ENCODE data around the gene DNAJC21.
A peak's percentile ranks its signal among the peaks of the same experiment; 100 is the strongest.

DNAJC21 gene

GRCh38 chr5:34926318-34926888 is 3.0 kb upstream of the DNAJC21 start:
- Histone ChIP-seq H3K9me3 (replicated peaks in 1 of 2; ENCODE audit: control insufficient read depth in 2 of 2, insufficient read depth in 1 of 2, low read depth in 1 of 2, low read length in 2 of 2) (no peaks in the 10 kb centered on the region), H3K4me1 (ENCODE audit: control insufficient read depth in 2 of 2, insufficient read depth in 1 of 2, low read depth in 1 of 2, low read length in 2 of 2) (peaks cover 3 to 6% of the 10 kb centered on the region in 2 donors), H3K14ac (ENCODE audit: low read length) (no peak overlapping the region), H4K8ac (ENCODE audit: low read depth, low read length) (no peak overlapping the region), H3K4me3 (ENCODE audit: low read length in 2 of 2) (no peak overlapping the region), H2BK5ac (ENCODE audit: low read length) (no peak overlapping the region), H2AFZ (ENCODE audit: low read length) (no peak overlapping the region), H3K9ac (ENCODE audit: low read depth, low read length, poor library complexity) (no peak overlapping the region), H3K23ac (ENCODE audit: low read depth, low read length, poor library complexity) (no peak overlapping the region), H3K79me1 (ENCODE audit: low read depth, low read length) (no peaks in the 10 kb centered on the region), H3K36me3 (replicated peaks in 1 of 2; ENCODE audit: control insufficient read depth in 2 of 2, insufficient read depth in 2 of 2, low read length in 2 of 2) (peaks cover 9 to 67% of the 10 kb centered on the region in 2 donors), H2AK5ac (ENCODE audit: low read depth, low read length) (no peak overlapping the region), H3K18ac (ENCODE audit: low read length) (no peak overlapping the region), H3K27ac (replicated peaks; ENCODE audit: low read length) (no peak overlapping the region), H4K91ac (ENCODE audit: low read depth, low read length, poor library complexity) (no peak overlapping the region), H2BK120ac (ENCODE audit: low read depth, low read length) (no peak overlapping the region), H2BK15ac (ENCODE audit: low read length) (no peak overlapping the region), H3K27me3 (ENCODE audit: control insufficient read depth in 3 of 3, insufficient read depth in 3 of 3, low read depth in 1 of 3, low read length in 3 of 3) (no peaks in the 10 kb centered on the region), H3K4me2 (ENCODE audit: insufficient read depth, low read length, poor library complexity, severe bottlenecking) (no peak overlapping the region), H2BK12ac (ENCODE audit: low read length) (no peak overlapping the region), H3K4ac (ENCODE audit: low read length) (no peak overlapping the region)
- no peak for DNase-seq (ENCODE audit: low spot score)
- no CpG with 5 or more reads among the region's 3 CpGs for WGBS, 2 donors (ENCODE audit: extremely low coverage in 2 of 2, insufficient read length in 2 of 2, insufficient replicate concordance in 1 of 2)

- no peak overlapping the region for H3K4me2 ChIP-seq (ENCODE audit: insufficient read depth, low read length, poor library complexity, severe bottlenecking)
- no CpG with 5 or more reads among the region's 5 CpGs for WGBS, 2 donors (ENCODE audit: extremely low coverage in 2 of 2, insufficient read length in 2 of 2, insufficient replicate concordance in 1 of 2)
- H4K8ac ChIP-seq (ENCODE audit: low read depth, low read length) = no peak overlapping the region
Observed at GRCh38 chr5:34927785-34928184, 1.6 kb upstream of the DNAJC21 start.

GRCh38 chr5:34928267-34928666 is 1.1 kb upstream of the DNAJC21 start:
- Histone ChIP-seq H3K9me3 (replicated peaks in 1 of 2; ENCODE audit: control insufficient read depth in 2 of 2, insufficient read depth in 1 of 2, low read depth in 1 of 2, low read length in 2 of 2) (no peaks in the 10 kb centered on the region), H2AFZ (ENCODE audit: low read length) (no peak overlapping the region), H2BK5ac (ENCODE audit: low read length) (no peak overlapping the region), H3K4ac (ENCODE audit: low read length) (no peak overlapping the region), H3K18ac (ENCODE audit: low read length) (no peak overlapping the region), H4K91ac (ENCODE audit: low read depth, low read length, poor library complexity) (no peak overlapping the region), H2BK120ac (ENCODE audit: low read depth, low read length) (no peak overlapping the region), H3K79me1 (ENCODE audit: low read depth, low read length) (peaks cover 2% of the 10 kb centered on the region), H2AK5ac (ENCODE audit: low read depth, low read length) (no peak overlapping the region), H3K23ac (ENCODE audit: low read depth, low read length, poor library complexity) (no peak overlapping the region), H3K4me1 (ENCODE audit: control insufficient read depth in 2 of 2, insufficient read depth in 1 of 2, low read depth in 1 of 2, low read length in 2 of 2) (peaks cover 3 to 8% of the 10 kb centered on the region in 2 donors), H3K4me2 (ENCODE audit: insufficient read depth, low read length, poor library complexity, severe bottlenecking) (no peak overlapping the region), H2BK15ac (ENCODE audit: low read length) (no peak overlapping the region), H3K9ac (ENCODE audit: low read depth, low read length, poor library complexity) (no peak overlapping the region), H3K4me3 (ENCODE audit: low read length in 2 of 2) (no peak overlapping the region), H2BK12ac (ENCODE audit: low read length) (no peak overlapping the region), H3K27me3 (ENCODE audit: control insufficient read depth in 3 of 3, insufficient read depth in 3 of 3, low read depth in 1 of 3, low read length in 3 of 3) (no peaks in the 10 kb centered on the region), H3K14ac (ENCODE audit: low read length) (no peak overlapping the region), H4K8ac (ENCODE audit: low read depth, low read length) (no peak overlapping the region), H3K27ac (replicated peaks; ENCODE audit: low read length) (no peak overlapping the region), H3K36me3 (replicated peaks in 1 of 2; ENCODE audit: control insufficient read depth in 2 of 2, insufficient read depth in 2 of 2, low read length in 2 of 2) (peaks cover 8 to 57% of the 10 kb centered on the region in 2 donors)
- DNase-seq (ENCODE audit: low spot score) = no peak
- no CpG with 5 or more reads among the region's 5 CpGs for WGBS, 2 donors (ENCODE audit: extremely low coverage in 2 of 2, insufficient read length in 2 of 2, insufficient replicate concordance in 1 of 2)

More at GRCh38 chr5:34927785-34928184, 1.6 kb upstream of the DNAJC21 start:
- H3K27ac ChIP-seq (replicated peaks; ENCODE audit: low read length) = no peak overlapping the region
- no peak for DNase-seq (ENCODE audit: low spot score)
- H3K27me3 ChIP-seq (ENCODE audit: control insufficient read depth in 3 of 3, insufficient read depth in 3 of 3, low read depth in 1 of 3, low read length in 3 of 3) = no peaks in the 10 kb centered on the region
- H2BK5ac ChIP-seq (ENCODE audit: low read length) = no peak overlapping the region
- no peak overlapping the region for H3K14ac ChIP-seq (ENCODE audit: low read length)
- peaks cover 8 to 58% of the 10 kb centered on the region in 2 donors for H3K36me3 ChIP-seq (replicated peaks in 1 of 2; ENCODE audit: control insufficient read depth in 2 of 2, insufficient read depth in 2 of 2, low read length in 2 of 2)
- H4K91ac ChIP-seq (ENCODE audit: low read depth, low read length, poor library complexity) = no peak overlapping the region
- no peak overlapping the region for H2AK5ac ChIP-seq (ENCODE audit: low read depth, low read length)
- no peak overlapping the region for H3K23ac ChIP-seq (ENCODE audit: low read depth, low read length, poor library complexity)
- H3K4me3 ChIP-seq (ENCODE audit: low read length in 2 of 2) = no peak overlapping the region
- H3K9ac ChIP-seq (ENCODE audit: low read depth, low read length, poor library complexity) = no peak overlapping the region
- H2BK12ac ChIP-seq (ENCODE audit: low read length) = no peak overlapping the region
- no peak overlapping the region for H2BK120ac ChIP-seq (ENCODE audit: low read depth, low read length)
- no peak overlapping the region for H2BK15ac ChIP-seq (ENCODE audit: low read length)
- no peak overlapping the region for H3K4ac ChIP-seq (ENCODE audit: low read length)
- H3K18ac ChIP-seq (ENCODE audit: low read length) = no peak overlapping the region
- no peaks in the 10 kb centered on the region for H3K9me3 ChIP-seq (replicated peaks in 1 of 2; ENCODE audit: control insufficient read depth in 2 of 2, insufficient read depth in 1 of 2, low read depth in 1 of 2, low read length in 2 of 2)
- peaks cover 3 to 8% of the 10 kb centered on the region in 2 donors for H3K4me1 ChIP-seq (ENCODE audit: control insufficient read depth in 2 of 2, insufficient read depth in 1 of 2, low read depth in 1 of 2, low read length in 2 of 2)
- peaks cover 2% of the 10 kb centered on the region for H3K79me1 ChIP-seq (ENCODE audit: low read depth, low read length)
- no peak overlapping the region for H2AFZ ChIP-seq (ENCODE audit: low read length)

GRCh38 chr5:34929720-34930461 is 532 bp downstream of the DNAJC21 start:
- Histone ChIP-seq H3K4me2 (ENCODE audit: insufficient read depth, low read length, poor library complexity, severe bottlenecking) (peak overlapping the region; percentile 64), H2BK120ac (ENCODE audit: low read depth, low read length) (no peak overlapping the region), H3K36me3 (replicated peaks in 1 of 2; ENCODE audit: control insufficient read depth in 2 of 2, insufficient read depth in 2 of 2, low read length in 2 of 2) (peaks cover 3 to 55% of the 10 kb centered on the region in 2 donors), H3K23ac (ENCODE audit: low read depth, low read length, poor library complexity) (peak overlapping the region; percentile 88), H3K9ac (ENCODE audit: low read depth, low read length, poor library complexity) (peak overlapping the region; percentile 93), H3K4ac (ENCODE audit: low read length) (no peak overlapping the region), H2AFZ (ENCODE audit: low read length) (peak overlapping the region; percentile 96), H3K27me3 (ENCODE audit: control insufficient read depth in 3 of 3, insufficient read depth in 3 of 3, low read depth in 1 of 3, low read length in 3 of 3) (no peaks in the 10 kb centered on the region), H3K4me1 (ENCODE audit: control insufficient read depth in 2 of 2, insufficient read depth in 1 of 2, low read depth in 1 of 2, low read length in 2 of 2) (peaks cover 3 to 8% of the 10 kb centered on the region in 2 donors), H2BK12ac (ENCODE audit: low read length) (no peak overlapping the region), H3K9me3 (replicated peaks in 1 of 2; ENCODE audit: control insufficient read depth in 2 of 2, insufficient read depth in 1 of 2, low read depth in 1 of 2, low read length in 2 of 2) (no peaks in the 10 kb centered on the region), H2AK5ac (ENCODE audit: low read depth, low read length) (no peak overlapping the region), H3K79me1 (ENCODE audit: low read depth, low read length) (peaks cover 2% of the 10 kb centered on the region), H3K4me3 (ENCODE audit: low read length in 2 of 2) (peak overlapping the region; percentile 90 to 94), H3K14ac (ENCODE audit: low read length) (no peak overlapping the region), H2BK15ac (ENCODE audit: low read length) (no peak overlapping the region), H4K8ac (ENCODE audit: low read depth, low read length) (no peak overlapping the region), H2BK5ac (ENCODE audit: low read length) (peak overlapping the region; percentile 73), H3K27ac (replicated peaks; ENCODE audit: low read length) (peak overlapping the region; percentile 79), H3K18ac (ENCODE audit: low read length) (peak overlapping the region; percentile 92), H4K91ac (ENCODE audit: low read depth, low read length, poor library complexity) (no peak overlapping the region)
- no CpG with 5 or more reads among the region's 70 CpGs for WGBS, 2 donors (ENCODE audit: extremely low coverage in 2 of 2, insufficient read length in 2 of 2, insufficient replicate concordance in 1 of 2)
- peak; percentile 68 for DNase-seq (ENCODE audit: low spot score)
